Mesendoderm (in vitro differentiated cells): ENCODE results near the gene KIF3A.
"Not testable (repeated sequence)": the region's sequence is repeated elsewhere in the genome, so short reads cannot be mapped to it uniquely, and the experiment has no call there.

Experiments used
- DNase-seq: peaks from one replicate; pipeline ENCODE4 v3.0.0; 2013
- H2AK5ac ChIP-seq: 2 replicates; pipeline ENCODE4 v1.6.1; 2013; ENCODE audit warnings: low read length, inconsistent platforms
- H2BK120ac ChIP-seq: 2 replicates; pipeline ENCODE4 v1.6.1; 2013; ENCODE audit warnings: low read depth, mild to moderate bottlenecking, low read length, moderate library complexity, mixed read lengths
- H2BK15ac ChIP-seq: replicated peaks from 2 replicates; pipeline ENCODE4 v1.6.1; 2013; ENCODE audit warnings: low read depth, mild to moderate bottlenecking, moderate library complexity
- H2BK5ac ChIP-seq: 2 replicates; pipeline ENCODE4 v1.6.1; 2013; ENCODE audit warnings: low read length, inconsistent platforms
- H3K18ac ChIP-seq: 2 replicates; pipeline ENCODE4 v1.6.1; 2013; ENCODE audit warnings: mild to moderate bottlenecking, low read length, mixed read lengths
- H3K23ac ChIP-seq: one replicate; pipeline ENCODE4 v1.6.1; 2013; ENCODE audit warnings: low read length
- H3K27ac ChIP-seq: 2 replicates; pipeline ENCODE4 v1.5.1; 2013; ENCODE audit warnings: low read depth, mild to moderate bottlenecking, inconsistent platforms, low read length, moderate library complexity
- H3K27me3 ChIP-seq: 2 replicates; pipeline ENCODE4 v1.6.1; 2013; ENCODE audit warnings: low read length, control low read depth, mild to moderate bottlenecking, inconsistent platforms; ENCODE audit not compliant: insufficient read depth, poor library complexity
- H3K36me3 ChIP-seq: 2 replicates; pipeline ENCODE4 v1.6.1; 2013; ENCODE audit warnings: low read length, inconsistent platforms; ENCODE audit not compliant: control insufficient read depth, insufficient read depth
- H3K4ac ChIP-seq: one replicate; pipeline ENCODE4 v1.6.1; 2013; ENCODE audit warnings: low read depth, mild to moderate bottlenecking, low read length, moderate library complexity
- H3K4me1 ChIP-seq: 2 replicates; pipeline ENCODE4 v1.6.1; 2013; ENCODE audit warnings: low read depth, low read length, inconsistent platforms; ENCODE audit not compliant: control insufficient read depth
- H3K4me2 ChIP-seq: 2 replicates; pipeline ENCODE4 v1.6.1; 2013; ENCODE audit warnings: low read length
- H3K4me3 ChIP-seq: 2 replicates; pipeline ENCODE4 v1.5.1; 2013; ENCODE audit warnings: mild to moderate bottlenecking, low read length
- H3K56ac ChIP-seq: one replicate; pipeline ENCODE4 v1.6.1; 2013; ENCODE audit warnings: low read length
- H3K79me1 ChIP-seq: 2 replicates; pipeline ENCODE4 v1.6.1; 2013; ENCODE audit warnings: low read length, inconsistent platforms
- H3K79me2 ChIP-seq: 2 replicates; pipeline ENCODE4 v1.6.1; 2013; ENCODE audit warnings: mild to moderate bottlenecking, low read length; ENCODE audit not compliant: control insufficient read depth, insufficient read depth
- H3K9ac ChIP-seq: 2 replicates; pipeline ENCODE4 v1.6.1; 2013; ENCODE audit warnings: low read length, inconsistent platforms
- H4K5ac ChIP-seq: one replicate; pipeline ENCODE4 v1.6.1; 2013; ENCODE audit warnings: low read length
- H4K8ac ChIP-seq: one replicate; pipeline ENCODE4 v1.6.1; 2013; ENCODE audit warnings: low read depth, mild to moderate bottlenecking, control low read depth, low read length, moderate library complexity
- WGBS: extraction: QIAGEN DNeasy Blood & Tissue Kit; methylation state at CpG from one replicate; pipeline ENCODE4 v1.1.7; 2013; ENCODE audit warnings: low lambda C conversion rate, missing lambda C conversion rate; ENCODE audit not compliant: insufficient coverage; ENCODE audit errors: extremely low coverage; 5-methylcytosine and 5-hydroxymethylcytosine counted together

Gene KIF3A

DNA sequence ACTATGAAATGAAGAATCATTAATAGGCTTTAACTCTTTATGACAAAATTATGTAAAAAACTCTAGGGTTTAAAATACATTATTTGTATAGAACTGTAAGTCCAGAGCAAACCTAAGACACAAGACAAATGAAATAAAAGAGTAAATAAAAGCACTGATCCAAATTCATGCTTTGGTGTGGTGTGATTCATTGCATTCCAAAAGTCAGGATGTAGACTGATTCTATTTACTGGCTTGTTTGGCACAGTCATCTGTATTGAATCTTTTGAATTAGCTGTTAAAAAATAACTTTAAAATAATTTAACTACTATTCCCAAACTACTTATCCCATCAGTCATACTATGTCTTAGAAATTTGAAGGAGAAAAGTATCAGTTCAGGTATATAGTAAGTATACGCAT is 32.5 kb downstream of the KIF3A start:
- no peak overlapping the region for H3K23ac ChIP-seq
- no peaks in the 10 kb centered on the region for H3K79me2 ChIP-seq
- H3K56ac ChIP-seq = no peak overlapping the region
- no peak overlapping the region for H3K27ac ChIP-seq
- H3K36me3 ChIP-seq = no peaks in the 10 kb centered on the region
- no peaks in the 10 kb centered on the region for H3K4me1 ChIP-seq
- H3K18ac ChIP-seq = no peak overlapping the region
- H3K27me3 ChIP-seq = no peaks in the 10 kb centered on the region
- H4K5ac ChIP-seq = no peak overlapping the region
- no peak overlapping the region for H4K8ac ChIP-seq
- whole genome bisulfite sequencing = no CpG with 5 or more reads among the region's 1 CpG
- no peak overlapping the region for H3K4me3 ChIP-seq
- no peak for DNase-seq
- H3K4me2 ChIP-seq = no peak overlapping the region
- H2AK5ac ChIP-seq = no peak overlapping the region
- H2BK5ac ChIP-seq = no peak overlapping the region
- no peak overlapping the region for H3K4ac ChIP-seq
- H2BK120ac ChIP-seq = no peak overlapping the region
- H3K9ac ChIP-seq = no peak overlapping the region
- no peaks in the 10 kb centered on the region for H3K79me1 ChIP-seq
- no peak overlapping the region for H2BK15ac ChIP-seq

- H3K27me3 ChIP-seq = no peaks in the 10 kb centered on the region
- no peak overlapping the region for H2BK120ac ChIP-seq
- H3K56ac ChIP-seq = no peak overlapping the region
- H2BK5ac ChIP-seq = no peak overlapping the region
- H3K4me1 ChIP-seq = no peaks in the 10 kb centered on the region
- H4K8ac ChIP-seq = no peak overlapping the region
- no peak overlapping the region for H4K5ac ChIP-seq
- no peak for DNase-seq
- H3K18ac ChIP-seq = no peak overlapping the region
- H3K36me3 ChIP-seq = no peaks in the 10 kb centered on the region
- H3K4ac ChIP-seq = no peak overlapping the region
- no peaks in the 10 kb centered on the region for H3K79me1 ChIP-seq
- H2BK15ac ChIP-seq = no peak overlapping the region
- no peak overlapping the region for H3K4me3 ChIP-seq
- no CpG with 5 or more reads among the region's 4 CpGs for WGBS
- H3K4me2 ChIP-seq = no peak overlapping the region
- no peak overlapping the region for H2AK5ac ChIP-seq
- H3K27ac ChIP-seq = no peak overlapping the region
- no peak overlapping the region for H3K23ac ChIP-seq
- H3K79me2 ChIP-seq = no peaks in the 10 kb centered on the region
- H3K9ac ChIP-seq = no peak overlapping the region
Measured at GRCh38 chr5:132695956-132696355, 41.4 kb downstream of the KIF3A start.

GRCh38 chr5:132692632-132692967 is 44.7 kb downstream of the KIF3A start:
- Histone ChIP-seq H3K23ac (no peak overlapping the region), H3K18ac (no peak overlapping the region), H3K79me2 (no peaks in the 10 kb centered on the region), H3K4ac (no peak overlapping the region), H2BK5ac (no peak overlapping the region), H4K8ac (no peak overlapping the region), H3K56ac (no peak overlapping the region), H3K9ac (no peak overlapping the region), H3K27ac (no peak overlapping the region), H4K5ac (no peak overlapping the region), H2AK5ac (no peak overlapping the region), H3K4me1 (no peaks in the 10 kb centered on the region), H2BK15ac (no peak overlapping the region), H3K79me1 (no peaks in the 10 kb centered on the region), H3K27me3 (no peaks in the 10 kb centered on the region), H3K36me3 (no peaks in the 10 kb centered on the region), H2BK120ac (no peak overlapping the region), H3K4me2 (no peak overlapping the region), H3K4me3 (no peak overlapping the region)
- DNase-seq = no peak

DNA sequence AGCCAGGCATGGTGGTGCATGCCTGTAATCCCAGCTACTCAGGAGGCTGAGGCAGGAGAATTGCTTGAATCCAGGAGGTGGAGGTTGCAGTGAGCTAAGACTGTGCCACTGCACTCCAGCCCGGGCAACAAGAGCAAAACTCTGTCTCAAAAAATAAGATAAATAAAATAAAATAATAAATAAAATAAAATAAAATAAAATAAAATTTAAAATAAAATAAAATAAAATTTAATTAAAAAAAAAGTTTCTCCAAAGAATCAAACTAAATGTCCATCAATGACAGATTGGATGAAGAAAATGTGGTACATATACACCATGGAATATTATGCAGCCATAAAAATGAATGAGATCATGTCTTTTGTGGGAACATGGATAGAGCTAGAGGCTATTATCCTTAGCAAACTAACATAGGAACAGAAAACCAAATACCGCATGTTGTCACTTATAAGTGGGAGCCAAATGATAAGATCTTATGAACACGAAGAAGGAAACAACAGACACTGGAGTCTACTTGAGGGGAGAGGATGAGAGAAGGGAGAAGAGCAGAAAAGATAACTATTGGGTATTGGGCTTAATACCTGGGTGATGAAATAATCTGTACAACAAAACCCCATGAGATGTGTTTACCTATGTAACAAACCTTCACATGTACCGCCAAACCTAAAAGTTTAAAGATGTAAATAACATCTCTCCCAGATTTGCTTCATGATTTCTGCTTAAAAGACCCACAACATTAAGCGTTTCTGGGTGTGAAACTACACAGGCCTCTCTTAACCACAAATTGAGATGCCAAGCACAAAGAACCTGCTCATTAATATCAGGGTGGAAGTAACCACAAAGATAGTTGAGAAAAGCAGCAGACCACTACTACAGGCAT is 45.4 kb downstream of the KIF3A start:
- not testable (repeated sequence) for DNase-seq, H2BK120ac ChIP-seq, H3K56ac ChIP-seq, H3K27ac ChIP-seq, H3K36me3 ChIP-seq, H4K8ac ChIP-seq, H3K18ac ChIP-seq, H3K27me3 ChIP-seq, H3K9ac ChIP-seq, H3K4me3 ChIP-seq, H2BK15ac ChIP-seq, H3K4me1 ChIP-seq, H4K5ac ChIP-seq, H2BK5ac ChIP-seq, H3K4ac ChIP-seq, H3K79me1 ChIP-seq, H3K79me2 ChIP-seq, H3K4me2 ChIP-seq, H2AK5ac ChIP-seq, H3K23ac ChIP-seq
- WGBS = no CpG with 5 or more reads among the region's 5 CpGs

DNA sequence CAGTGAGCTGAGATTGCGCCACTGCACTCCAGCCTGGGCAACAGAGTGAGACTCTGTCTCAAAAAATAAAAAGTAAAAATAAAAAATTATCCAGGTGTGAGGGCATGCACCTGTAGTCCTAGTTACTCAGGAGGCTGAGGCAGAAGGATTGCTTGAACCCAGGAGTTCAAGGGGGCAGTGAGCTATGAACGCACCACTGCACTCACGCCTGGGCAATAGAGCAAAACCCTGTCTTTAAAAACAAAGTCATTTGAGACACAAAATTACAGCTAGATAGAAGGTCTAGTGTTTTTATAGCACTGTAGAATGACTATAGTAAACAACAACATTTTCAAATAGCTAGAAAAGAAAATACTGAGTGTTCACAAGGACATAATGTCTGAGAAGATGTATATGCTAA is 47.2 kb downstream of the KIF3A start:
- Histone ChIP-seq H3K4me3 (no peak overlapping the region), H2BK120ac (no peak overlapping the region), H3K27ac (no peak overlapping the region), H3K9ac (no peak overlapping the region), H3K79me2 (no peaks in the 10 kb centered on the region), H3K56ac (no peak overlapping the region), H3K4ac (no peak overlapping the region), H3K4me1 (no peaks in the 10 kb centered on the region), H3K79me1 (no peaks in the 10 kb centered on the region), H2BK15ac (no peak overlapping the region), H4K8ac (no peak overlapping the region), H3K23ac (no peak overlapping the region), H3K18ac (no peak overlapping the region), H2AK5ac (no peak overlapping the region), H4K5ac (no peak overlapping the region), H3K4me2 (no peak overlapping the region), H3K36me3 (no peaks in the 10 kb centered on the region), H3K27me3 (no peaks in the 10 kb centered on the region), H2BK5ac (no peak overlapping the region)
- no peak for DNase-seq
- no CpG with 5 or more reads among the region's 3 CpGs for WGBS

DNA sequence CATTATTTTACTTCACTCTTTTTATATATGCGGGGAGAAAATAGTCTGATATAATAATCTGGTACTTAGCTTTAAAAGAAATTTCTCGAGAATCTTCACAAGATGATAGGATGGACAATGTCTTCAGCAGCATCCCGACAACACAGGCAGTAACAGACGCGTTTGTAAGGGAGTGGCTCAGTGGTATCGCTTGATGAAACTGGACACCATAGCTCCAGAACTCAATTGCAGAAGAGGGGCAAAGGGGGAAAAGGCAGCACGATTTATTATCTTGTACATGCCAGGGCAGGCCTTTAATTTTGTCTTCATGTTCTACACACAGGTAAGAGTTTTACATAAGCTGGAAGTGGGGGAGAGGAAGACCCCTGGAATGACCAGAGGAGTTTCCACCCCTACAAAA is 47.8 kb downstream of the KIF3A start:
- no peak overlapping the region for H2BK120ac ChIP-seq
- H3K56ac ChIP-seq = no peak overlapping the region
- no peak overlapping the region for H3K23ac ChIP-seq
- no peak overlapping the region for H3K9ac ChIP-seq
- no peak overlapping the region for H4K8ac ChIP-seq
- no CpG with 5 or more reads among the region's 7 CpGs for WGBS
- no peaks in the 10 kb centered on the region for H3K79me1 ChIP-seq
- no peak overlapping the region for H3K4ac ChIP-seq
- H3K27ac ChIP-seq = no peak overlapping the region
- H3K27me3 ChIP-seq = no peaks in the 10 kb centered on the region
- H3K4me1 ChIP-seq = no peaks in the 10 kb centered on the region
- no peak overlapping the region for H2AK5ac ChIP-seq
- no peak for DNase-seq
- no peak overlapping the region for H2BK5ac ChIP-seq
- H2BK15ac ChIP-seq = no peak overlapping the region
- H3K79me2 ChIP-seq = no peaks in the 10 kb centered on the region
- H3K36me3 ChIP-seq = no peaks in the 10 kb centered on the region
- no peak overlapping the region for H3K18ac ChIP-seq
- no peak overlapping the region for H3K4me2 ChIP-seq
- no peak overlapping the region for H4K5ac ChIP-seq
- no peak overlapping the region for H3K4me3 ChIP-seq
